ENCODE results near the gene PRKG2.

PRKG2 gene

DNA sequence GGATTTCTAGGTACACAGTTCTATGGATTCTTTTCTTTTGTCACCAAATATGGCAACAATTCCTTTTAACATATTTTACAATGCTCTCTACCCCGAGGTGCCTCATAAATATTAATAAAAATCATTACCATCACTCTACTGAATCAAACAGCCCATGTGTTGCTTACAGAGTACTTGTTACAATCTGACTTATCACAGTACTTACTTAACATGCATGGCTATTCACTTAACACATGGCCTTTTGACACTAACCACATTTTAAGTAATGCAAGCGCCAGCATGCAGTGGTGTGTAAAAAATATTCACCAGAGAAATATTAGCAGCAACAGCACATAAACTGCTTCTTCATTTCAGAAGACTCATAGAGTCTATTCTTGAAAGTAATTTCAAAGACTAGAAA, 119.6 kb downstream of the PRKG2 start:
- DNase-seq (ENCODE audit: low read depth, low spot score) = no peak

DNA sequence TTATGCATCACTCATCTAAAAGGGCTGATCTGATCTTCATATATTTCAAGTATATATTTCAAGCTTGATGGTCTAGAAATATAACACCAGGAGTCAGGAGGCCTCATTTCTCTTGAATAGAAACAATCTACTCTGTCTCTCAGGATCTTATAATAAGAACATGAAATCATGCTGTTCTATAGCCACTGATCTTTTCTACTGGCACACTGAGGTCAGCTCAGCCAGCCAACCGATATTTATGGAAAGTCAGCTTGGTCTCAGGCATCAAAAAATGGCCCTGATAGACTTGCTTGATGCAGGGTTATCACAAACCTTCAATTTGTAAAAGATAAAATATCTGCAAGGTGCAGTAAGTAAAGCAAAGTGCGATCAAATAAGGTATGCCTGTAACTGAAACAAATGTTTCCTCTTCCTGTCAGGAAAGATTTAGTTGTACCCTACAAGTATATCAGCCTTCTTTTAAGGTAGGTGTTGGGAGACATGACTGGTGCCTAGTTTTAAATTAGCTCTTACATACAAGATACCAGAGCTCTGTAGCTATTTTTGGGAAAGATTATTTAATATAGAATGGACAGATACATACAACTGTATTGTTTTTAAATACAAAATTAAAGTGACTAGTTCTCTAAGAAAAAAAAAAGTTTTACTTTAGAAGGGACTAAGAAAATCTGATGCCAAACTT, 121.2 kb downstream of the PRKG2 start:
- no peak for DNase-seq (ENCODE audit: low read depth, low spot score)

- DNase-seq (ENCODE audit: low read depth, low spot score) = no peak
Observed at GRCh38 chr4:81085979-81086378, 129.0 kb downstream of the PRKG2 start.

GRCh38 chr4:81085291-81085690, 129.7 kb downstream of the PRKG2 start:
- DNase-seq (ENCODE audit: low read depth, low spot score) = no peak

DNA sequence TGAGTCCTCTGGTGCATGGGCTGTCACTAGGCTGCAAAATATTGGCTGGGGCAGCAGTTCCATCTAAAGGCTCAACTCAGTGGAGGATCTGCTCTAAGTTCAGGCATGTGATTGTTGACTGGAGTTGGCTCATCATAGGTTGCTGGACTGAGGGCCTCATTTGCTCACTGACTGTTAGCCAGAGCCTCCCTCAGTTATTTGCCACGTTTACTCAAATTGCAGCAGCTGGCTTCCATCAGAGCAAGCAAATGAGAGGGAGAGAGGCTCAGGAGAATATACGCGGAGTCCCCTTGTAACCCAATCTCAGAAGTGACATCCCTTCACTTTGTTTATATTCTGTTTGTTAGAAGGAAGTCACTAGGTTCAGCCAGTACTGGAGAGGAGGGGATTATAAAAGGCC, 130.4 kb downstream of the PRKG2 start:
- no peak for DNase-seq (ENCODE audit: low read depth, low spot score)

DNA sequence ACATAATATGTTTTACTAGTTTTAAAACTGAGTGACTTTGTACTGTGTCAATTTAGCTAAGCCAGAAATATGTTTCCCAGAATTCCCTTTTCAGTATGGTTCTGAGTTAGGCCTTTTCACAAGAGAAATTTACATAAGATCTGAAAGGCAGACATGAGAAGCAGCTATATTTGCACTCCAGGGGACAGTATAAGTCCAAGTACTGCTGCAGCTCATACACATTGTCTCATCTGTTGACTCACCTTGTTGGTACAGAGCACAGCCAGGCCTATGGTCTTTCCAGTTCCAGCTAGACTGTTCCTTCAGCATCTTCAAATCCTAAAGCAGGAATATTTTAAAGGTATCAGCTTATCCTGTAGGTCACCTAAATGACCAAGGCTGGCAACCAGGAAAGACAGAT, 131.0 kb downstream of the PRKG2 start:
- no peak for DNase-seq (ENCODE audit: low read depth, low spot score)

- no peak for DNase-seq (ENCODE audit: low read depth, low spot score)
Observed at GRCh38 chr4:81081156-81081555, 133.9 kb downstream of the PRKG2 start.

- no peak for DNase-seq (ENCODE audit: low read depth, low spot score)
Observed at GRCh38 chr4:81071013-81071412, 144.0 kb downstream of the PRKG2 start.

DNA sequence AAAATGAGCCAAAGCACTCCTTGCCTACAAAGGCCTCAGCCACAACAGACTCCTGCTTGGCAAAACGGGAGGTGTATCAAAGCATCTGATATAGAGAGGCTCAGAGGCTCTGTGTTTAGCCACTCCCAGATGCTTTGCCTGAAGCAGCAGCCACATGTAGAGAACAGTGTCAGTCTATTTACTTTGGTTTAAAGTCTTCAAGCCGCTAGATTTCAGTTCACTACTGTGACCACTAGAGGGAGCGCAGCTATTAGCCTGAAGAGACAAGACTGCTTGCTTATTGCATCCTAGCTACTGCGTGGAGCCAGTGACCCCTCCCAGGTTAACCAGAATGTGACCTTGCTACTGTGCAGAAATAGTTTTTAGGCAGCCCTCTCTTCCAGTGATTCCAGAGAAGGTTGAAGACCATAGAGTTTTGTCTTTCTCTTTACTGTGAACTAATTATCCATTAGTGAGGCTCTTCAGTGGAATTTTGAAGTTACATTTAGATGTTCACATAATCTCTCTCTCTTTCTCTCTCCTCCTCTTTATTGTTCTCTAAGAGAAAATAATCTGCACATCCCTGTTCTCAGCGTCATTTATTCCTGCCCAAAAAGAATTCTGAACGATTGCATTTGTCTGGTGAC, 145.2 kb downstream of the PRKG2 start:
- peak; percentile 70 for DNase-seq (ENCODE audit: low read depth, low spot score)

DNA sequence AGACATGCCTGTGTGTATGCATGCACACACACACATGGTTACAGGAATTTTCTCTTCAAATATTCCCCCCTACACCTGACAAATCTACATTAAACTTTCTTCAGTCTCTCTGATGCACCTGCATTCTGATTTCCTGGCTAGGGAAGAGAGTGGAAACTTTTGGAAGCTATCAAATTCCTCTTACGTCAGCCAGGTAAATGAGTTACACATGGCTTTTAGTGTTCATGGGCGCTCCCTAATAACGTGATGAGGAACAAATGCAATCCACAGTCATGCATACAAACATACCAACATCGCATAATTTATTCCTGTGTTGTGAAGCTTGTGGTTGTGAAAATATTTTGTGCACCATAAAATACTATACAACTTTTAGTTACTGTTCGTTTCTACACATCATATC, 149.6 kb downstream of the PRKG2 start:
- DNase-seq (ENCODE audit: low read depth, low spot score) = no peak

- no peak for DNase-seq (ENCODE audit: low read depth, low spot score)
Observed at GRCh38 chr4:81062001-81062400, 153.0 kb downstream of the PRKG2 start.

GRCh38 chr4:81061344-81061730, 153.7 kb downstream of the PRKG2 start:
- DNase-seq (ENCODE audit: low read depth, low spot score) = no peak

- DNase-seq (ENCODE audit: low read depth, low spot score) = no peak
Observed at GRCh38 chr4:81060587-81061343, 154.3 kb downstream of the PRKG2 start.

GRCh38 chr4:81058621-81059020, 156.4 kb downstream of the PRKG2 start:
- DNase-seq (ENCODE audit: low read depth, low spot score) = no peak

- DNase-seq (ENCODE audit: low read depth, low spot score) = no peak
Observed at GRCh38 chr4:81052119-81053068, 162.6 kb downstream of the PRKG2 start.

GRCh38 chr4:81049907-81050306, 165.1 kb downstream of the PRKG2 start:
- DNase-seq (ENCODE audit: low read depth, low spot score) = no peak

DNA sequence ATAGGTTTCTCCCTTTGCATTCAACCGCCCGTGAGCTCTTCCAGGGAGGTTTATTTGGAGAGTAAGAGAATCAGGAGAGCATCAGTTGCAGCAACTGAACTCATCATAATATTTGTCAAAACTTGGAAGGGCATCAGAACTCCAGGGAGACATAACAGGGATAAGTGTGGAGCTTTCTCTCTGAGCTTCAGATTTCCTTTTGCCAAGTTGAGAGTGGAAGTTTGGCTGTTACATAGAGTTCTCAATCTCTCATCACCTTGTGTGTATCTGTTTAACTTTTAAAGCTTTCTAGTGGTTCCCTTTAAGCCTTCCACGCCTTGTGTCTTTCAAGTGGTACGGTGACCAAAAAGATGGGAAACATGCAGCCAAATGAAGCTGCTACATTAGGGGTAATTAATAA, 165.7 kb downstream of the PRKG2 start:
- no peak for DNase-seq (ENCODE audit: low read depth, low spot score)

GRCh38 chr4:81042578-81043365, 172.2 kb downstream of the PRKG2 start:
- no peak for DNase-seq (ENCODE audit: low read depth, low spot score)

DNA sequence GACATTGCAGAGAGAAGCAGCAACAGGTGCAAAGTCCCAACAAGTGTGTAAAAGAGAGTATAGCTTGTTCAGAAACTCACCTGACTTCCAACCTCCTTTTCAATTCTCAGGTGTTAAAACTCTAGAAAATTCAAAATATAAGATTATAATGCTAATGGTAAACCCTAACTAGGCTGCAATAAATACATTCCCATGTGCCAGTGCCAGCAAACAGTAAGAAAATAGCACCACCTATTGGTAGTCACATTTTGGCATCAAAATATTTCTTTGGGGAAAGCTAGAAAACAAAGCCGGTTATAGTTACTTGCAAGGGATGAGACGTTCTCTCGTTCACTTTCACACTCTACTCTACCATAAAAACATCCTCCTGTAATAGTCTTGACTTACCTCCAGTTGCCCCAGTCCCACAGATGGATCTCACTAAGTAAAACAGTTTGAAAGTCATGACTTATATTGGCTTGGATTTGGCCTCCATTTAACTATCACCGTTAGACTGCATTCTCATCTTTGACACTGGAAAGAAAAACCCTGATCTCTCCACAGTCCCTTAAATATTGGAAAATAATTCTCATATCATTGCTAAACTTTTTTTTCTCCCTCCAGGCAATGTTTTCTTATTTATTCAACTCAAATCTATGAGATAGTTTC, 174.9 kb downstream of the PRKG2 start:
- no peak for DNase-seq (ENCODE audit: low read depth, low spot score)

DNA sequence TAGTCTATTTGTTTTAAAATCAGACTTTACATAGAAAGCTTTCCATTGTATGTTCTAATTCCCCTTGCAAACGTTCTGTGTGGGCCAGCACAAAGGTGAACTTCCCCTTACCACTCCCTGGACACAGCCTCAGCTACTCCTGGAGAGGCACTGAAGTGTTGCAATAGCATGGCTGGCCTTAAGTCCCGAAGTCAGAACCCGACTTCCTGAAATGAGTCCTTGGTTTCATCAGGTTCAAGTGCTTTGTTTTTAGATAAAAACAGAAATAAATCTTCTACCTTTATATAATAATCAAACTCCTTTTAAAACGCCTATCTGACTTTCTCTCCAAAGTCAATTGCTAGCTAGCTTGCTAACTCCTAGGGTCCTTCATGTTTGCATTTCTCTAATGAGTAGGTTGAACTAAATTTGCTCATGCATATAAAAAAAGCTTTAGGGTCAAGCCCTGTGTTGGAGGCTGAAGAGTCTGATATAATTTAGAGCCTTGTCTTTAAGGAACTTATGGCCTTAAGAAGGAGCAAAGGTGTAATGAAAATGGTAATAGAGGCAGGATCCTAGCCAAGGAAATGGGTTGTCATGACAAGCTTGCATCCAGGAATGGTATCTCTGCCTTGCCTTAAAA, 175.6 kb downstream of the PRKG2 start:
- DNase-seq (ENCODE audit: low read depth, low spot score) = no peak

Data from iPS DF 19.7 (cell line).